GM12874 (cell line): ENCODE measurements around the gene SUSD2.
A peak's percentile ranks its signal among the peaks of the same experiment; 100 is the strongest.

Experiments
- CTCF ChIP-seq: IDR thresholded peaks from 2 replicates; pipeline ENCODE4 v1.5.1; 2011; ENCODE audit warnings: low read depth, mild to moderate bottlenecking, control low read depth, low read length, moderate library complexity; ENCODE audit not compliant: insufficient read depth

Gene SUSD2

DNA sequence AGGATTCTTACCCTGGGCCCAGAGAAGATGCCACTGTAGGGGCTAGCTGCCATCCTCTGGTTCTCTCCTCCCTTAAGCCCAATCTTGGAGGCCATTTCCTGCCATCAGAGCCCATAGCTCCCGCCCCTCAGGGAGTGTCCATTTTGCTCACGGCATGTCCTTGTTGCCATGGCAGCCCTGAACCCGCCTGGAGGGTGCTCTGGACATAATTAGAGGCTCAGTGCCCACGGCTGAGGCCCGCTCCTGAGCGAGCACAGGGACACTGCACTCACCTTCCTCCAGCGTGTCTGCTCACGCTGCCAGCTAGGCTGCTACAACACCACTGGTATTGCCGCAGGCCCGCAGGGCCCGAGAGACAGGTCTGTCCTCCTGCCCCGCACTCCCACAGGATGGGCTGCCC, 11.1 kb upstream of the SUSD2 start:
- TF ChIP-seq CTCF, result no peak

DNA sequence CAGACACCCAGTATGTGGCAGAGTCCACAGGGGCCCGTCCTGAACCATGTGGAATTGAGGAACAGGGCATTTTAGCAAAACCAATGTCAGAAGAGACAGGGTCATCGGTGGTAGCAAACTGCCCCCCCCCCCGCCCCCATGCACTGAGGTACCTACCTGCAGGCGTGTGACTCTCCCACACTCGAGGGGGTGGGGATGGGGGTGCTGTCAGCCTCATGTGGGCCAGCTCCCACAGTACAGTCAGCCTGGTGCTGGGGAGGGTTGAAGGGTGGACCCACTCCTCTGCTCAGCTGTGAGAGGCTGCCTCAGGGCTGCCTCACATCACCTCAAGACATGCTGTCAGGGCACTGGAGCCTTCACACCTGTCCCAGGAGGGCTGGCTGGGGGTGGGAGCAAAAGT, 10.7 kb upstream of the SUSD2 start:
- TF ChIP-seq CTCF, result no peak

GRCh38 chr22:24171822-24172221, 9.5 kb upstream of the SUSD2 start:
- TF ChIP-seq CTCF, result no peak

DNA sequence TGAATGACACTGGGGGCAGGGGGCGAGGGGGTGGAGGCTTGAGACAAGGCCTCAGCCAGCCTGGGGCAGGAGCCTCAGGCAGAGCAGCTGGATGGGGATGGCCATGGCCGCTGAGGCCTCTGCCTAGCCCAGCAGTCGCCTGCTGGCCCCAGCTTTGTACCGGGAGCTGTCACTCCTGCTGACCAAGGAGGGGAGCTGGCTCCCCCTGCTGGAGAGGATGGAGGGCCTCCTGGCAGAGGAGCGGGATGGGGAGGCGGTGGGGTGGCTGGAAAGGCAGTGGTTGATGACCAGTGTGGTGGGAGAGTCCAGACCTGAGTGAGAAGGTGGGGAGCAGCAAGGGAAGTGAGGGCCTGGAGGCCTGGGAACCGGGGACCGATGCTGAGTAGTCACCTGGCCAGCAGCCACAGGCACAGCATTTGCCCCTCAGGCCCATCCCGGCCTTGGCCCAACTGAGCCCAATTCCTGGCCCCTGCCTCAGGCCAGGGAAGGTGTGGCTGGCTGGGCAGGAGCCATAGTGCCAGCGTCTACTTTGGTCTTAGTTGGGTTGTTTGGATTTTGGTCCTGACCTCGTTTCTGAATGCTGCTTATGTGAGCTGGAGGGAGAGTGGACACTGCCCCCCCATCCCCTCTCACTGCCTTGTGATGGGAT, 6.0 kb upstream of the SUSD2 start:
- TF ChIP-seq CTCF, result peak; percentile 76

- no peak for TF ChIP-seq CTCF
Measured at GRCh38 chr22:24176040-24176439, 5.2 kb upstream of the SUSD2 start.

- no peak for TF ChIP-seq CTCF
Measured at GRCh38 chr22:24176630-24177029, 4.7 kb upstream of the SUSD2 start.

- no peak for TF ChIP-seq CTCF
Measured at GRCh38 chr22:24177045-24177444, 4.2 kb upstream of the SUSD2 start.
